Brain pericyte (primary cell): Measurements from ENCODE around the gene TRIP13.

ENCODE experiments used
- DNase-seq: peaks from one replicate; pipeline ENCODE4 v3.0.0-alpha.2; 2012; ENCODE audit warnings: low read depth, low spot score

TRIP13 gene

DNA sequence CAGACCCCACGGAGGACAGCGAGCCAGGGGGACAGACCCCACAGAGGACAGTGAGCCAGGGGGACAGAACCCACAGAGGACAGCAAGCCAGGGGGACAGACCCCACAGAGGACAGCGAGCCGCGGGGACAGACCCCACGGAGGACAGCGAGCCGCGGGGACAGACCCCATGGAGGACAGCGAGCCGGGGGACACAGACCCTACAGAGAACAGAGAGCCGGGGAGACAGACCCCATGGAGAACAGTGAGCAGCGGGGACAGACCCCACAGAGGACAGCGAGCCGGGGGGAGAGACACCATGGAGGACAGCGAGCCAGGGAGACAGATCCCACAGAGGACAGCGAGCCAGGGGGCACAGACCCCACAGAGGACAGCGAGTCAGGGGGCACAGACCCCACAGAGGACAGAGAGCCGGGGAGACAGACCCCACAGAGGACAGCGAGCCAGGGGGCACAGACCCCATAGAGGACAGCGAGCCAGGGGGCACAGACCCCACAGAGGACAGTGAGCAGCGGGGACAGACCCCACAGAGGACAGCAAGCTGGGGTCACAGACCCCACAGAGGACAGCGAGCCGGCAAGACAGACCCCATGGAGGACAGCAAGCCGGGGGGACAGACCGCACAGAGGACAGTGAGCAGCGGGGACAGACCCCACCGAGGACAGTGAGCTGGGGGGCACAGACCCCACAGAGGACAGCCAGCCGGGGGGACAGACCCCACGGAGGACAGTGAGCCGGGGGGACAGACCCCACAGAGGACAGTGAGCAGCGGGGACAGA lies 37.5 kb upstream of the TRIP13 start:
- no peak for DNase-seq

DNA sequence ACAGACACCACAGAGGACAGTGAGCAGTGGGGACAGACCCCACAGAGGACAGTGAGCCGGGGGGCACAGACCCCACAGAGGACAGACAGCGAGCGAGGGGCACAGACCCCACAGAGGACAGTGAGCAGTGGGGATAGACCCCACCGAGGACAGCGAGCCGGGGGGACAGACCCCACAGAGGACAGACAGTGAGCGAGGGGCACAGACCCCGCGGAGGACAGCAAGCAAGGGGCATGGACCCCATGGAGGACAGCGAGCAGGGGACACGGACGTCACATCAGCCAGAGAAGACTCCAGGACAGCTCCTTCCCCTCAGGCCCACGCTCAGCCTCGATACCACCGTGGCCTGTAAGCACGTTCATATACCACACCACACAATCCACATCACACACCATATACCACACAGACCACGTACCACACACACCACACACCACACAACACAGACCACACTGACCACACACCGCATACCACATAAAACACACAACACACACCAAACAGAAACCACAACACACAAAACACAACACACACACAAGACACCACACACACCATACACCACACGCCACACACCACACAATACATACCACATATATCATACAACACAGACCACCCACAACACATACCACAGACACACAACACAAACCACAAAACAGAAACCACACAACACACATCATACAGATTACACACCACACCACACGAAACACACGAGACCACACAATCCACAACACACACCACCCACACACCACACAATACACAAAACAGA lies 36.7 kb upstream of the TRIP13 start:
- DNase-seq: no peak

DNA sequence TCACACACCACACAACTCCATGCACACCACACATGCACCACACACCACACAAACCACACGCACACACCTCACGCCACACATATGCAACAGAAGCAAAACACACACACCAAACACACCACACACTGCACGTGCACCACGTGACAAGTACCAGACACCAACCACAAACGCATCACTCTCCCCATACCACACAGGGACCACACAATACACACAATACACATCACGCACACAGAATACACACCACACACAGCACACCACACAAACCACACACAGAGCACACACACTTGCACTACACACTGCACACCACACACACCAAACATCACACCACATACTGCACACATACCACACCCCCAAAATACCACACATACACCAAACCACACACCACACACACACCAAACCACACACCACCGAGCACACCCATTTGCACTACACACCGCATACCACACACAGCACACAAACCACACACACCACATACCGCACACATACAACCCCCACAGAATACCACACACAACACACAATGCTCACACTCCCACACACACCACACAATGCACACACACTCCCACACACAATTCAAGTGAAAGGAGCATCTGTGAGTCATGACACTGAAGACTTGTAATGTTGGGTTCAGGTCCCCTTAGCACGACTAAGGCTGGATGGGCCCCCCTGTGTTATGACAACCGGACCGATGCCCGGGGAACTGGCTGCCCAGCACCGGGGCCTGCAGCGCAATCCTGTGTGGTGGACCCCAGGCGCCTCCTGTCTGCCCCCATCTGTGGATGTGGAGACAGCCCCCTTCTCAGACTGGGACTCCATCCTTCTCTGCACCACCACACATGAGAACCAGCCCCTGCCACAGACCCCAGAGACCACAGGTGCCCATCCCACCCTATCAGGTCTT lies 35.9 kb upstream of the TRIP13 start:
- no peak for DNase-seq

DNA sequence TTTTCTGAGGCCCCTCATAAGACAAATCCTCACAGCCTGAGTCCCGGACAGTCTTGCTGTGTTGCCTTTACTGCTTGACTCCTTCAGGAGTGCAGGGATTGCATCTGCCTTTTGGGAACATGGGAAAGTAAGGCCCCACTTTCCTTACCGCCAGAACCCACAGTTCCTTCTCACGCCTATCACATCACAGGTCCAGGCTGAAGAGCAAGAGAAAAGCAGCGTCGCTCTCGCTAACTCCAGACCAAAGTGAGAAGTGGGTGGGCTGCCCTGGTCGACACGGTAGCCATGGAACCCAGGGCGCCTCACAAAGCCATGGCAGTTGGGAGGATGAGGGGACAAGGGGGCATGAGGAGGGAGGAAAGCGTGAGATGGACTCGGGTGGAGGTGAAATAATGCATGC lies 34.0 kb upstream of the TRIP13 start:
- DNase-seq: no peak

DNA sequence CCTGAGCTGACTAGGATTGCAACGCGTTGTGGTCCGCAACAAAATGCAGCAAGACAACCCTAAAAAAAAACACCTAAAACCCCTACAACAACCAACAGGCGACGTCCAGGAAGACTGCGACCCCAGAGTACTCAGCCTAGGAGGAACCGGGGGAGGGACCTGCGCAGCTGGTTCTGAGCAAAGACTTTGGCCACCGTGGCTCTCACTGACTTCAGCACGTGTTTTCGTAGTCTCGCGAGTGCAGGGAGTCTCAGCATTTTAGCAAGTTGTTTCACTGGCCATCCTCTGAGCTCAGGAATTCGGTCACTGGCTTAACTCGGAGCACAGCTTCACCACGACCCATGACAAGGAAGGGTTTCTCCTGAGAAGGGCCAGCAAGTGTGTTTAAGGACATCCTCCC lies 33.3 kb upstream of the TRIP13 start:
- no peak for DNase-seq

DNA sequence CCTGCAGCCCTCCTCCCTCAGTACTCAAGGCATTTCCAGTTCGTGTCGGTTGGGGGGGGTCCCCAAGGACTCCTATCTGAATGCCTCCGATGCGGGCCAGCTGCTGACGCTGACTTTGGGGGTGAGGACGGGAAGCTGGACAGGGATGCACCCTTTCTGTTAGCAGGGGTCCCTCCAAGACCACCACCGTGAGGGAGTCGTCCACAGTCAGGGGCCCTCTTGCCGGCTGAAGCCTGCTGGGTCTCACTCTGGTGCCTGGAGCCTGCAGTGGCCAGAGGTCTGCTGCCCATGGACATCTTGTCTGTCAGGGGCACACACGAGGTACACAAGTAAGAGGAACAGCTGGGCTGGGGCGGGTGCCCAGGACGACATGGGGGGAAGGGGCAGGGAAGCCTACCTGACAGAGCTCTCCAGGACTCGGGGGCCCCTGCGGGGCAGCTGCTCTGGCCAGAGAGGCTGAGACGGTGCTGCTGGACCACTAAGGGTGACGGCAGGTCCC lies 32.8 kb upstream of the TRIP13 start:
- DNase-seq: no peak

DNA sequence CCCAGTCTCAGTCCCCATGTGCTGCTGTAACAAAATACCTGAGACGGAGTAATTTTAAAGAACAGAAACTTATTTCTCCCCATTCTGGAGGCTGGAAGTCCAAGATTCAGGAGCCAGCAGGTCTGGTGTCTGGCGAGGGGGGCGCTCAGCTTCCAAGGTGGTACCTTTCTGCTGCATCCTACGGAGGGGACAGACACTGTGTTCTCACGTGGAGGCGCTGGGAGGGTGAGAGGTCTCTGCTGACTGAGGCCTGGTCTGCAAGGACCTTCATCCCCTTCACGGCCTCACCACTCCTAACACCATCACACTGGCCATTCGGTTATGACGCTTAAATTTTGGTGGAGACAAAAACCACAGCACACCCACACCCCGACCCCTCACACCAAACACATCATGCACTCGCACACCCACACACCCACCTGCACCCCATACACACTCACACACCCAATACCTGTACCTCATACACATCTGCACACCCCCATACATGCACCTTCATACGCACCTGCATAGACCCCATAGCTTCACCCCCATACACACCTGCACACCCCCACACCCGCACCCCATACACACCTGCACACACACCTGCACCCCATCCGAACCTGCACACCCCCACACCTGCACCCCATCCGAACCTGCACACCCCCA lies 32.1 kb upstream of the TRIP13 start:
- no peak for DNase-seq

DNA sequence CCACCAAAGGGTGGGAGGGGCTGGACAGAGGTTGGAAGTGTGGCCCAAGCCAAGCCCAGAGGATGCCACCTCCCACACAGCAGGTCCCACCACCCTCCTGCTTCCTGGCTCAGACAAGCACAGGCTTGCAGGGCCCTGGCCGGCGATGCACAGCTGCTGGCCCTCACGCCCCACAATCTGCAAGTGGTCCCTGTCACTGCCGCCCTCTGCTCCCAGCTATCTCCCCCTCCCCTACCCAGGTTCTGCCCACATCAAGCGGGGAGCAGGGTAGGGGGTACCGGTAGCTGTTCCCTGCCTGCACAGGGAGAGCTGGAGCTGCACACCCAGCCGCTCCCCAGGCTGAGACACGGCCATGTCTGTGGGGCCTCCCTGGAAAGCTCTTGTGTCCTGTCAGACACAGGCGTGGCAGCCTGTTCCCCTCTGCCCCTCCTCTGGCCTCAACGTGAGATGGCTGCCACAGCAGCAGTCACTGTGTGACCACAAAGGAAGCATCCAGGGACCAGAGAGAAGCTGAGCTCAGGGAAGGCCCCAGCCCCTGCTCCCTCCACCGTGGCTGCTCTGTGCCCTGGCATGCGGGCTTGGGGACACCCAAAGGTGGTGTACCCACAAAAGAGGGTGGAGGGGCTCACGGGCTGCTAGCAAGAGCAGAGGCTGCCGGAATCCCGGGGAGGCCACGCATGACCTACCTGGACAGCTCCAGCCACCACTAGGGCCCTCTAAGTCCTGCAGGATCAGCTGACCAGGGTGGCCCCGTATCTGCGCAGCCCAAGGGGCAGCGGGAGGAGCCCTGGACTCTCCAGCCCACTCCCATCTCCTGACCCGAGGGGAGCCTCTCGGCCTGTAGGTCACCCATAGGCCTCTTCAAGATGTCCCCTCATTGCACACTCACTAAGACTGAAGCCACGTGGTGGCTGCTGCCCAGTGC lies 31.0 kb upstream of the TRIP13 start:
- no peak for DNase-seq

DNA sequence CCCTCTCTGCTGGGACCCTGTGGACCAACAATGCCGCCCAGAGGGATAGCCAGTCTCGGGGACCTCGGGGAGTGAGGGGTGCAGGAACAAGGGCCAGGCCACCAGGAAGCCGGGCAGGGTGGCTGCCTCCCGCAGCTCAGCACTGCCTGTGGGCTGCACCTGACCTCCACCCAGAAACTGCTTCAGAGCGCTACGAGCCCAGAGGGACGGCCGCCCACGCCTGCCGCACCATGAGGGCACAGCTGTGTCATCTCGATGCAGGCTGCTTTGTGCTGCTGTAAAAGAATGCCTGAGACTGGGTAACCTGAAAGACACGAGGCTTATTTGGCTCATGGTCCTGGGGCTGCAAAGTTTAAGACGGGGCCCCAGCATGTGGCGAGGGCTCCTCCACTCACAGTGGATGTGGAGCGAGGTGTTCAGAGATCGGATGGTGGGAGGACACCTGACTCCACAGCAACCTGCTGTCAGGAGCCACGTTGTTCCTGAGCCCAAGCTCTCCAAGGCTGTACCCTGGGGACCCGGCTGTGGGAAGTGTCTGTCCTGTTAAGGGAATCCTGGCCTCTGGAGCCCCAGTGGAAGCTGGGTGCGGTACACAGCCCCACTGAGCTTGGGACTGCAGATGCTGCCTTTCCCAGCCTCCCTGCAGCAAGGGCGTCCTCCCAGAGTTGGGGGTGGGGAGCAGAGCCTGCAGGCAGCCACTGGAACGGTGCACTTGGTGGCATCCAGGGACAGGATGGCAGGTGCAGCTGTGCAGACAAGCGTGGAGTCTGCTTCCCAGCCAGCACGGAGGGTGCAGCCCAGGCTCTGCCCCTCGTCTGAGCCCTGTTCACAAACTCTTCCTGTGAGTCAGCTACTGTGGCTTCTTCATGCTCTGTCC lies 30.1 kb upstream of the TRIP13 start:
- no peak for DNase-seq

- no peak for DNase-seq
These were observed 29.4 kb upstream of the TRIP13 start for GRCh38 chr5:863244-863805.

- DNase-seq: no peak
These were observed 28.1 kb upstream of the TRIP13 start for GRCh38 chr5:864492-865167.

DNA sequence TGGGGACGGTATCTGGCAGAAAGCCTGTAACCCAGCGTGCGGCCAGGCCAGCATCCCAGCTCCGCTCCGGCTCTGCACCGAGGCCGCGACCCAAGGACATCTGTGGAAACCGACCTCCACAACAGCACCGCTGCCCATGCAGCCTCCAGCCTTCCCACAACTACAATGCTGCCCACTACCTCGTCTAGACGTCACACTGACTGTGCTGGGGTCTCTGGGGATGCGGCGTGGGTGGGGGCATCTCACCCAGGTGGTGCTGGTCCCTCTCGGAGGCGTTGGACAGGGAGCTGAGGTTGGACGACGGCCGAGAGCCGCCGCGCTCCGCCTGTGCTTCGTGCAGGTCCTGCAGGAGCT lies 27.5 kb upstream of the TRIP13 start:
- DNase-seq: no peak

DNA sequence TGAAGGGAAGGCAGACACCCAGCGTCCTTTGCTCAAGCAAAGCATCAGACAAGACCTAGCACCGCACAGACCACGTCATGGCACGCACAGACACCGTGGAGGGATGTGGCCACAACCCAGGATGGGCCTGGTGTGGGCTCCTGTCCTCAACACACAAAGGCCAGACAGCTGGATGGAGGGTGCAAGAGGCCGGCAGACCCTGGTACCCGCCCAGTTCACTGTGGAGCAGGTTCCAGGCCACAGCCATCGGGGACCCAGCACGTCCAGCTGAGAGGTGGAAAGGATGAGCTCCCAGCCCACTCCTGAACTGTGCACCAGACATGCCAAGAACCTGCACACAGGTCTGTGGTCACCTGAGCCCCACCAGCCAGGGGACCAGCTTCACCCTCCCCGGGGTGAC lies 26.9 kb upstream of the TRIP13 start:
- no peak for DNase-seq

GRCh38 chr5:867300-867870 lies 25.3 kb upstream of the TRIP13 start:
- no peak for DNase-seq

DNA sequence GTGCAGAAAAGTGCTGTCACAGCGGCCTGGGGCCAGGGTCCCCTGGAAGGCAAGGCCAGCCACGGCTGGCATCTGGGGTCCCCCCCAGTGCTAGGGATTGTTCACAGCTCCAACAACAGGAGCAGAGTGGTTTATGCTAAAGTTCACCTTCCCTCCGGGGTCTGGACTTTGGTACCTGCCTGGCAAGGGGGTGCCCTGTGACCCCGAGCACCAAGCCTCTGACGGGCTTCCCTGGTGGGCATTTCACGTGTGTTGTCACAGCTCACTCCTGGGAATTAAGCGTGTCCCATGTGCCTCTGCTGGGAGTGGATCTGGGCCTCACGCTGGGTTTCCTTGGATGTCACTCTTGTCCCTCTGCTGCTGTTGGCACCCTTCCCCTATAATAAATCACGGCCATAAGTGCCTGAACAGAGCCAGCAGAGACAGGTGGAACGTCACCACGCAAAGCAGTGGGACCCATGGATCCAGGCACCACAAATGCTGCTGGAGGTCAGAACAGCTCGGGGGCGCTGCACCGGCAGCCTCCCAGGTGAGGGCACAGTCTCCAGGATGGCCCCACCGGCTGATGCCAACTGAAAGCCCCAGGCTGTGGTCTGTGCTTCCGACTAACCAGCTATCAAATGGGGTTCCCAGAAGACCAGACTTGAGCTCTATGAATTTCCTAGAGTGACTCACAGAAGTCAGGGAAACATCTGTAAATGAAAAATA lies 24.1 kb upstream of the TRIP13 start:
- no peak for DNase-seq

DNA sequence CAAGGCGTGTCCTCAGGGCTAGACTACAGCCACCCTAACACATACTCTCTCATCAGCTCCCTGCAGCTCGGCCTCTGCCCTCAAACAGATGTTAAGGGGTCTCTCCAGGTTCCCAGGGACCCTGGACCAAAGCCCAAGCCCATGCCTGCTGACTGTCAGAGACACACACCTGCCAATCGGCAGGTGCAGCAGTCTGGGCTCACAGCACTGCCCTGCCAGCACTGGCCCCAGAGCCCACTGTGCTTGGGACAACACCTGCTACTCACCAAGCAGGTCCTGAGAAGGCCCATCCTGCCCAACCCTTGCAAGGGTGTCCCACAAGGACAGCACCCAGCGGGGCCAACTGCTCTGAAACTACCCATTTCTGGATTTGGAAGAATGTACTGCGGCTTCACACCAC lies 21.7 kb upstream of the TRIP13 start:
- no peak for DNase-seq

DNA sequence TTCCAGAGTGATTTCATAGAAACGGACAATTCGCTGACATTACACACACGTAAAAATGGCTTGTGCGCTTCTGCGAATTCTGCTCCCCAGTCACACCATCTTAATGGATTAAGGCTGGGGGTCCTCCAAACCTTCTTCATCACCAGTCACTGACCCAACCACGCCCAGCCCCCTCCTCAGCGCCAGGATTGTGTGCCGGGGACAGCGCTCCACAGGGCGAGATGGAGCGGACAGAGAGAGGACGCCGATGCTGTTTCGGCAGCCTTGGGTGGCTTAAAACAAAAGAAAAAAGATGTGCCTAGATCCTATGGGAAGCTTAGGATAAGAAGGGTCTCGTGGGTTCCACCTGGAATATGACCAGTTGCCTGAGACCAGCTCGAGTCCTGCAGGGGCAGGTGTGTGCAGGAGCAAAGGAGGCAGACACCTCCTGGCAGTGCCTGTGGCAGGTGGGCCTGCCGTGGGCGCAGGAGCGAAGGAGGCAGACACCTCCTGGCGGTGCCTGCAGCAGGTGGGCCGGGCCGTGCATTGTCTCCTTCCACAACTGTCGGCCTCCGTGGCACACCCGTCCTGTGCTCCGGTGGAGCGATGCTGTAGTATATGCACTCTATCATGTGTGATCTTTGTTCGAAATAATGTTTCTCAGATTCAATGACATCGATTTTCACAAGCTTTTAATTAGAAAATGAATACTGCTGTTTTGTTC lies 20.9 kb upstream of the TRIP13 start:
- no peak for DNase-seq
